GM08714 (cell line): ENCODE measurements around the gene GATB.
A peak's percentile ranks its signal among the peaks of the same experiment; 100 is the strongest.
"Not testable (repeated sequence)": the region's sequence is repeated elsewhere in the genome, so short reads cannot be mapped to it uniquely, and the experiment has no call there.

Experiments
- H3K4me3 ChIP-seq: fragments of 200-500 bp; sonication (Bioruptor generic); 2 replicates; pipeline ENCODE4 v1.5.1; 2014; ENCODE audit warnings: mild to moderate bottlenecking, low read length, inconsistent platforms
- ZNF274 ChIP-seq: IDR thresholded peaks from 2 replicates; pipeline ENCODE4 v1.6.1; 2012; ENCODE audit warnings: mild to moderate bottlenecking, low read depth, low read length

Gene GATB

DNA sequence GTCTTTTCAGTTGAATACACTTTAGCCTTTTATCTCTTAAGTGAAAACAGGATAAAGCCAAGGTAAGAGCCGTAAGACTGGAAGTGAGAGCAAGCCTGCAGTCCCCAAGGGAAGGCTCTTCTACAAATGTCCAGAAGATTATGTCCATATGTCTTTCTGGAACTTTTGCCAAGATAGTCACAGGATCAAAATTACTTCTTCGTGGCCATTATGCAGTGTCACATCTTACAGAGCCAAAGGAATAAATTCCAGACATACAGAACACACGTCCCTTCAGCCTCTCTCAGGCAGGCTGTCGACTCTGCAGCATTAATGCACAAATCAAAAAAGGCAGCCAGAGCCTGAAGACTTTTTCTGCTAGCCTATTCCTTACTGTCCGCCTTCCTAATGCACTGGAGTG, 10.9 kb upstream of the GATB start:
- TF ChIP-seq ZNF274, result no peak
- no peak overlapping the region for H3K4me3 ChIP-seq

DNA sequence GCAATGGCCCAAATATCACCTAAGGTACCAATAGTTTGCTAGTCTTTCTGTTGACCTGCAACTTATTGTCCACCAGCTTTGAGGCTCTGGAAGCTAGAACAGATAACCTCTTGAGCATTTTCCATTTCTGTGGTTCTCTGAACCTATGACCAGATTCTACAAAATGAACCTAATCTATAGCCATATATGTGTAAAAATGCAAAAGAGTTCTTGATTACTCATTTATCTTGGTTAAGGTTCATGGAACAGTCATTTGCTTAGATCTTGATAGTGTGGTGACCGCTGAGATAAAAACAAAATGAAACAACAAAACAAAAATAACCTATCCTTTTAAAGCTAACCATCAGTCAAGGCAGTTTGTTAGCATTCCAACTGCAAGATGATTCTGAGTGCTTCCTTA, 9.3 kb upstream of the GATB start:
- TF ChIP-seq ZNF274, result no peak
- no peak overlapping the region for H3K4me3 ChIP-seq

DNA sequence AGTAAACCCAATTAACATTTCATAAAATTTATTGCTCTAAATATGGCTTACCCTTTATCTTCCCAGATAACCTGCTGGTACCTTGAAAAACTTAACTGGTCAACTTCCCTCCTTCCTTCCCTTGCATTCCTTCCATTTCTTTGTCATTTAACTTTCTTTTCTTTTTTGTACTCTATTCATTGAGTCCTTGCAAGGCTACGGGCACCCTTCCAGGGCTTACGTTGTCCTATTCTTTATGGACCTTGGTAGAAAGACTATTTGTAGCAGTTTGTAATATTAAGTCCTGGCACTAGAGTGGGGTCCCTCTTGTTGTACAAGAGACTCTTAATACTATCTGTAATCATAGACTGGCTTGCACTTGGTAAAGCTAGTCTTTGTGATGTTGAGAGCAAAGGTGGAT, 8.0 kb upstream of the GATB start:
- TF ChIP-seq ZNF274, result no peak
- no peak overlapping the region for H3K4me3 ChIP-seq

DNA sequence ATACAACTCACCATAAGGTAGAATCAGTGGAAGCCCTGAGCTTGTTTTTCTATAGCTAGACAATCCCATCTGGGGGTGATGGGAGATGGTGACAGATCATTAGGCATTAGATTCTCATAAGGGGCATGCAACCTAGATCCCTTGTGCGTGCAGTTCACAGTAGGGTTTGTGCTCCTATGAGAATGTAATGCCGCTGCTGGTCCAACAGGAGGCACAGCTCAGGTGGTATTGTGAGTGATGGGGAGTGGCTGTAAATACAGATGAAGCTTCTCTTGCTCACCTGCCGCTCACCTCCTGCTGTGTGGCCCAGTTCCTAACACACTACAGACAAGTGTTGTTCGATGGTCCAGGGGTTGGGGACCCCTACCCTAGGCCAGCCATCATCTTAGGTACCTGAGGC, 5.9 kb upstream of the GATB start:
- TF ChIP-seq ZNF274, result no peak
- no peak overlapping the region for H3K4me3 ChIP-seq

GRCh38 chr4:151760002-151760401, 805 bp downstream of the GATB start:
- TF ChIP-seq ZNF274, result no peak
- peak overlapping the region; percentile 92 for H3K4me3 ChIP-seq

GRCh38 chr4:151753056-151753455, 7.8 kb downstream of the GATB start:
- no peak overlapping the region for H3K4me3 ChIP-seq
- no peak for TF ChIP-seq ZNF274

DNA sequence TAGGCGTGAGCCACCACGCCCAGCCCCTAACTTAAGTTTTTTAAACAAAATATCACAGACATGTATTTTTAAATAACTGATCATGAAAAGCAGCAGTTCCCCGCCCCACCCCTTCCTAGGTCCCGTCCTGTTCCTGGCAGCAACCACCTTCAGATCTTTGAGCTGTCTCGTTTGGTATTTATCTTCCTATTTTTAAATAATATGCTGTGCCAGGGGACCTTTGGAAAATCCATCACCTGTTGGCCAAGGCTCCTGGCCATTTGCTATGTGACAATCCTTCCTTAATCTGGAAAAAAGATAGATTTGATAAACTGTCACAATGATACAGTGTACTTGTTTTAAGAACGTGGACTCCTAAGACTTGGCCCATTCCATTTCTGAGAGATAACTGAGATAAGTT, 10.7 kb downstream of the GATB start:
- H3K4me3 ChIP-seq, result no peak overlapping the region
- no peak for TF ChIP-seq ZNF274

DNA sequence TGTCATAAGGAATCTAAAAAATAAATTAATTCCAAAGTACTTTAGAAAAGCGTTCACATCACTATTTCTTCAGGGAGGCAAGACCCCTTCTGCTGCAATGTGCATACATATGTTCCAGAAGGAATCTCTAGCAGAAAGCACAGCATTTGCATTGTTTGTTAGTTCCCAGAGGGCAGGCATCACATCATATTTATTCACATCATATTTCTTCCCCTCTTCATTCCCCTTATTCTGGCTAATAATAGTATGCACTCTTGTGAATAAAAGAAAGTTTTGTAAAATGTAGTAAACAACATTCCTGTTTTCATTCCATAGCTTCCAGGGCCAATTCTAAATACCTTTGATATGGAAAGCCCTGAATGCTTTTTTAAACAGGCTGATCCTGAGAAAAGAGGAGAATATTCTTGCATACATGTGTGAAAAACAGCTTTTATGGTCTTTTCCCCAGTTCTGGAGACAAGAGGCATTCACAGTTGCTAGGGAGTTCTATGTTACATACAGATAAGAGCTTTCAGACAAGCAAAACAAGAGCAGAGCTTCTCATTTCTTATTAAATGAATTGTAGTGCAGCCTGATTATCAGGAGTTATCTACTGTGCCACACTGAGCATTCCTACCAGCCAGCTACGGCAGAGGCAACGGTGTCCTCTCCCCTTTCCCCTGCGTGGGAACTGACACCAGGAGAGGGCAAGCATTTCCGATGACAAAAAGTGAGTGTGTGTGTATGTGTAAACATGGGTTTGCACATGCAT, 15.2 kb downstream of the GATB start:
- TF ChIP-seq ZNF274, result no peak
- H3K4me3 ChIP-seq, result no peak overlapping the region

- H3K4me3 ChIP-seq, result no peak overlapping the region; the same call in 1 of the 2 replicates
- TF ChIP-seq ZNF274, result no peak
Observed at GRCh38 chr4:151744614-151745013, 16.2 kb downstream of the GATB start.

DNA sequence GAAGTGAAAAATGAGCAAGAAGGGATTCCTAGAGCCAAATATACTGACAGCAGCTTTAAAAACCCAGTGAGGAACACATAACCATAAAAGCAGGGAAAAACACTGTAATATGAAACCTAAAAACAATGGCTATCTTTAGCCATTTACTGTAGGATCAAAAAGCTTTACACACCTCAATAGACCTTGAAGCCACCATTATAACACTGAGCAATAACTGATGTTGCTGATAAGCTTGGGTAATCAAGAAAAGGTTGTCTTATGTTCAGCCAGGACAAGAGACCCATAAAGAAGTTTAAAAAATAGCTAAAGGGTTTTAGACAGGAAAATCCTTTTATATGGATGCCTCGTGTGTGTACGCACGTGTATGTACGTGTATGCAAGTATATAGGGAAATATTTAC, 16.9 kb downstream of the GATB start:
- no peak overlapping the region for H3K4me3 ChIP-seq
- no peak for TF ChIP-seq ZNF274

GRCh38 chr4:151743128-151743854, 17.5 kb downstream of the GATB start:
- TF ChIP-seq ZNF274, result no peak
- H3K4me3 ChIP-seq, result no peak overlapping the region

DNA sequence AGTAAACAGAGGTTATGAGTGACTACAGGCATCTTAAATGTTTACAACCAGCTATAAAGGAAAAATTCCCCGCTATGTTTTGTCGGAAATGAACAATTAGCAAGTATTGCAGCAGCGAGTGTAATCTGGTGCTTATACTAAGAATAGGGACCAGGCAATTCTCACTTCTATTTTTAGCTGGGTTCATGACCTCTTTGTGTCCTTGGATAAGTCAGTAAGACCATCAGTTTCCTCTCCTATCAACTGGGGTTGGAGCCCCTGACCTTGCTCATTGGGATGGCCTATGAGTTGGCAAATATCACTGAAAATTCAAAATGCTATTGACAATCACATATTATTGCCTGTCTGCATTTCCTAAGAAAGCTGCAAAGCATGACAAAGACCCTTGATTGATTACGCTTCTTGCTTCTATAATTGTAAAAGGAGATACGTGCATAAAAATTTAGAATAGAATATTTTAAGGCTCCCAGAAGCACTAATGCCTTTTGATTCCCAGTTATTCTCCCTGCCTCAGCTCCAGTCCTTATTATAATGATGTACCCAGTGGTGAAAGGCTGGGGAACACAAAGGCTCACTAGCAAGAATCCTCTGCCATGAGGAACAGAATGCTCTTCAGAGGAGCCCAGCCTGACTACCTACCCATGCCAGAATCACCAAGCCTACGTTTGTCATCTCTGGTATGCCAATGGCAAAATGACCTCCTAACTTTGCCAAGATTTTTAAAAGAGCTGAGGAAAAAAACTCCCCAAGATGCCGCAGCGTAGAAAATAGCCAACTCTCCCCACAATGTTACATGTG, 21.9 kb downstream of the GATB start:
- TF ChIP-seq ZNF274, result no peak
- no peak overlapping the region for H3K4me3 ChIP-seq

DNA sequence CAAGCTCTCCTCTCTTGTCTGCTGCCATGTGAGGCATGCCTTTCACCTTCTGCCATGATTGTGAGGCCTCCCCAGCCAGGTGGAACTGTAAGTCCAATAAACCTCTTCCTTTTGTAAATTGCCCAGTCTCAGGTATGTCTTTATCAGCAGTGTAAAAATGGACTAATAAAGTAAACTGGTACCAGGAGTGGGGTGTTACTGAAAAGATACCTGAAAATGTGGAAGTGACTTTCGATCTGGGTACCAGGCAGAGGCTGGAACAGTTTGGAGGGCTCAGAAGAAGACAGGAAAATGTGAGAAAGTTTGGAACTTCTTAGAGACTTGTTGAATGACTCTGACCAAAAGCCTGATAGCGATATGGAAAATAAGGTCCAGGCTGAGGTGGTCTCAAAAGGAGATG, 24.0 kb downstream of the GATB start:
- H3K4me3 ChIP-seq, result not testable (repeated sequence)

- no peak overlapping the region for H3K4me3 ChIP-seq
- TF ChIP-seq ZNF274, result no peak
Observed at GRCh38 chr4:151736361-151736760, 24.4 kb downstream of the GATB start.

- H3K4me3 ChIP-seq, result not testable (repeated sequence)
Observed at GRCh38 chr4:151731670-151732069, 29.1 kb downstream of the GATB start.
